Esophagus muscularis mucosa (tissue), 4 donors: Measurements from ENCODE around the gene PERP. TPM values are rescaled to one million over a fixed set of nuclear protein-coding genes. Genes with fewer than 3 reads are reported as not detected.
A peak's percentile ranks its signal among the peaks of the same experiment; 100 is the strongest.

ENCODE experiments used
- DNase-seq: peaks from one replicate; pipeline ENCODE4 v3.0.0-alpha.2; 2017; ENCODE audit errors: extremely low spot score
- H3K27ac ChIP-seq, 4 donors: fragments of 200-600 bp; sonication (generic); replicated peaks in 1 of 4; 1 replicate in 3 of 4; 2 replicates in 1 of 4; pipeline ENCODE4 v1.5.1; 2016 to 2019; ENCODE audit warnings: mild to moderate bottlenecking in 1 of 4
- H3K27me3 ChIP-seq, 4 donors: fragments of 200-600 bp; sonication (generic); one replicate each; pipeline versions ENCODE4 v1.5.1 to v1.6.0; 2016 to 2019
- H3K36me3 ChIP-seq, 4 donors: fragments of 200-600 bp; sonication (generic); one replicate each; pipeline ENCODE4 v1.5.1; 2016 to 2019
- H3K4me1 ChIP-seq, 4 donors: fragments of 200-600 bp; sonication (generic); one replicate each; pipeline ENCODE4 v1.5.1; 2016 to 2019
- H3K4me3 ChIP-seq, 4 donors: fragments of 200-600 bp; sonication (generic); 1 replicate in 2 of 4; 2 replicates in 2 of 4; pipeline ENCODE4 v1.5.1; 2016 to 2019; ENCODE audit warnings: mild to moderate bottlenecking in 4 of 4, moderate library complexity in 1 of 4
- H3K9me3 ChIP-seq, 4 donors: fragments of 200-600 bp; sonication (generic); 1 replicate in 3 of 4; 2 replicates in 1 of 4; pipeline ENCODE4 v1.5.1; 2016 to 2019
- EP300 ChIP-seq: sonication (generic); formaldehyde crosslinking; IDR thresholded peaks from one replicate; pipeline ENCODE4 v1.6.1; 2017; ENCODE audit warnings: antibody characterized with exemption
- POLR2A ChIP-seq: fragments of 450-650 bp; IDR thresholded peaks from one replicate; pipeline ENCODE4 v1.6.1; 2017; ENCODE audit warnings: antibody characterized with exemption, moderate library complexity, mild to moderate bottlenecking, low read depth
- POLR2AphosphoS5 ChIP-seq, 2 donors: sonication (generic); formaldehyde crosslinking; IDR thresholded peaks; one replicate each; pipeline ENCODE4 v1.6.1; 2017; ENCODE audit warnings: antibody characterized with exemption in 2 of 2
- WGBS: methylation state at CpG from one replicate; pipeline ENCODE4 v1.1.5; 2018; 5-methylcytosine and 5-hydroxymethylcytosine counted together
- intact Hi-C: fragments of 100-400 bp; cut with DNase I; formaldehyde crosslinking; loops from one replicate; pipeline ENCODE4 v1.15.1; 2023
- total RNA-seq, 4 donors: library from RNA; depleted of rRNA; stranded (reverse); fragments of >200 nt; gene quantifications; one replicate each; pipeline versions ENCODE4 v1.1.0 to v1.2.1, GENCODE V29; 2016
- TF ChIP-seq, protein P1 (sequence below), 3 experiments: fragments of 200-600 bp in 2 of 3; fragments of 450-650 bp in 1 of 3; sonication (generic) in 2 of 3; IDR thresholded peaks; one replicate each; pipeline ENCODE4 v1.5.1; 2017 to 2019; ENCODE audit warnings: antibody characterized with exemption in 3 of 3, mild to moderate bottlenecking in 2 of 3, moderate library complexity in 1 of 3

Gene PERP
- total RNA-seq, 4 donors from 2014 or later: 81.0 to 123 (median 83.9) TPM

GRCh38 chr6:138093632-138094031 lies 13.6 kb downstream of the PERP start:
- Histone ChIP-seq H3K4me1 (peaks cover 1 to 21% (median 14%) of the 10 kb centered on the region in 4 donors), H3K36me3 (peaks cover 10 to 39% (median 23%) of the 10 kb centered on the region in 4 donors), H3K27me3 (no peaks in the 10 kb centered on the region), H3K27ac (no peak overlapping the region), H3K4me3 (no peak overlapping the region), H3K9me3 (no peaks in the 10 kb centered on the region)
- no peak for DNase-seq
- TF ChIP-seq EP300 (no peak), POLR2A (no peak), POLR2AphosphoS5 (IDR thresholded peaks at IDR 0.05) (no peak)
- TF ChIP-seq, protein P1, sequence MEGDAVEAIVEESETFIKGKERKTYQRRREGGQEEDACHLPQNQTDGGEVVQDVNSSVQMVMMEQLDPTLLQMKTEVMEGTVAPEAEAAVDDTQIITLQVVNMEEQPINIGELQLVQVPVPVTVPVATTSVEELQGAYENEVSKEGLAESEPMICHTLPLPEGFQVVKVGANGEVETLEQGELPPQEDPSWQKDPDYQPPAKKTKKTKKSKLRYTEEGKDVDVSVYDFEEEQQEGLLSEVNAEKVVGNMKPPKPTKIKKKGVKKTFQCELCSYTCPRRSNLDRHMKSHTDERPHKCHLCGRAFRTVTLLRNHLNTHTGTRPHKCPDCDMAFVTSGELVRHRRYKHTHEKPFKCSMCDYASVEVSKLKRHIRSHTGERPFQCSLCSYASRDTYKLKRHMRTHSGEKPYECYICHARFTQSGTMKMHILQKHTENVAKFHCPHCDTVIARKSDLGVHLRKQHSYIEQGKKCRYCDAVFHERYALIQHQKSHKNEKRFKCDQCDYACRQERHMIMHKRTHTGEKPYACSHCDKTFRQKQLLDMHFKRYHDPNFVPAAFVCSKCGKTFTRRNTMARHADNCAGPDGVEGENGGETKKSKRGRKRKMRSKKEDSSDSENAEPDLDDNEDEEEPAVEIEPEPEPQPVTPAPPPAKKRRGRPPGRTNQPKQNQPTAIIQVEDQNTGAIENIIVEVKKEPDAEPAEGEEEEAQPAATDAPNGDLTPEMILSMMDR (IDR thresholded peaks at IDR 0.05): no peak
- intact Hi-C loops: no loop called here
- 95% methylated on average over 2 of the region's 2 CpGs for WGBS

- WGBS: 54% methylated on average over 4 of the region's 4 CpGs
Measured at GRCh38 chr6:138092686-138093085, 14.5 kb downstream of the PERP start.

GRCh38 chr6:138089325-138089724 lies 17.9 kb downstream of the PERP start:
- TF ChIP-seq EP300 (no peak), POLR2AphosphoS5 (IDR thresholded peaks at IDR 0.05) (no peak), POLR2A (no peak)
- TF ChIP-seq, protein P1 (IDR thresholded peaks at IDR 0.05): no peak
- H3K27ac ChIP-seq: peak overlapping the region in 3 of 4 donors; percentile 17 to 59 (median 56)

More at GRCh38 chr6:138092686-138093085, 14.5 kb downstream of the PERP start:
- Histone ChIP-seq H3K4me3 (no peak overlapping the region), H3K36me3 (peaks cover 10 to 39% (median 23%) of the 10 kb centered on the region in 4 donors), H3K4me1 (peaks cover 4 to 21% (median 17%) of the 10 kb centered on the region in 4 donors), H3K9me3 (no peaks in the 10 kb centered on the region), H3K27me3 (no peaks in the 10 kb centered on the region), H3K27ac (no peak overlapping the region)
- intact Hi-C loops: no loop called here
- DNase-seq: no peak
- TF ChIP-seq POLR2AphosphoS5 (IDR thresholded peaks at IDR 0.05) (no peak), EP300 (no peak), POLR2A (no peak)
- TF ChIP-seq, protein P1 (IDR thresholded peaks at IDR 0.05): no peak

GRCh38 chr6:138088326-138088762 lies 18.9 kb downstream of the PERP start:
- WGBS: 14% methylated on average over 4 of the region's 4 CpGs
- intact Hi-C loops: loop anchor here (5.0 kb wide), 1 partner anchor 56 kb away; no protein-coding TSS in a partner anchor
- DNase-seq: no peak
- peaks cover 0 to 18% (median 4%) of the 10 kb centered on the region in 4 donors for H3K36me3 ChIP-seq
- no peak for TF ChIP-seq EP300
- TF ChIP-seq POLR2AphosphoS5 (IDR thresholded peaks at IDR 0.05): peak in 1 of 2 donors; percentile 62
- H3K4me3 ChIP-seq: no peak overlapping the region
- H3K27me3 ChIP-seq: no peaks in the 10 kb centered on the region
- H3K9me3 ChIP-seq: no peaks in the 10 kb centered on the region
- peak overlapping the region; percentile 30 to 59 (median 56) for H3K27ac ChIP-seq
- peaks cover 4 to 34% (median 19%) of the 10 kb centered on the region in 4 donors for H3K4me1 ChIP-seq

More at GRCh38 chr6:138089325-138089724, 17.9 kb downstream of the PERP start:
- Histone ChIP-seq H3K4me3 (no peak overlapping the region), H3K36me3 (peaks cover 1 to 18% (median 4%) of the 10 kb centered on the region in 4 donors), H3K9me3 (no peaks in the 10 kb centered on the region), H3K4me1 (peaks cover 4 to 34% (median 19%) of the 10 kb centered on the region in 4 donors), H3K27me3 (no peaks in the 10 kb centered on the region)
- no peak for DNase-seq
- intact Hi-C loops: loop anchor here (5.0 kb wide), 1 partner anchor 57 kb away; no protein-coding TSS in a partner anchor

DNA sequence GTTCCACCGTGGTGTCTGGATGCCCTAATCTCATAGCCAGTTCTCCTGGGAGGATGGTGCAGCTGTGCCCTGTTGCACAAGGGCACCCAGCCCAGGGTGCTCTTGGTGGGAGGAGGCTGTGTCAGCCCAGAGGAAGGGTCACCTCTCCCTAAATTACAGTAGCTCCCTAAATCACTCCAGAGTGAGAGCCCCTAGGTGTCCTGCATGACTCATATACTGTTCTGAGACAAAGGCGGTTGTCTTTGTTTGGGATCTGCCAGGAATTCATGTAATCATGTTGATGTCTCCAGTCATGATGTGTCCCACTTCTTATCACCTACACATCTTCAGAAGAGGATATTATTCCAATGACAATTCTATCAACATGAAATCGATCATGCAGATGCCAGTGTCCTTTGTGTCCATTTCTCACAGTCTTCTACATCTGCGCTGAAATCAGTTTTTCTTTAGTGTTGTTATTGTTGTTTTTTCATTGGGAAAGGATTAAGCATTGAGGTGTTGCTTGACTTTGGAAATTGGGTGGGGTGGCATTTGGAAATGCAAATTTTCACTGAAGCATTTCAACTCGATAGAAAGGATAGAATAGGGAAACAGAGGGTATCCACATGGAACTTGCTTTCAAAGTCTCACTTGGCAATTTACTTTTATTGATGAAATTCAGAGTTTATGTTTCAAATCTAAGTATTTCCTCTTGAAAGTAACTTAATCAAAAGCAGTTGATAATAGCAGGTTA lies 19.5 kb downstream of the PERP start:
- Histone ChIP-seq H3K4me1 (peaks cover 4 to 34% (median 19%) of the 10 kb centered on the region in 4 donors), H3K36me3 (peaks cover 0 to 18% (median 4%) of the 10 kb centered on the region in 4 donors), H3K4me3 (no peak overlapping the region), H3K27me3 (no peaks in the 10 kb centered on the region), H3K9me3 (no peaks in the 10 kb centered on the region), H3K27ac (peak overlapping the region; percentile 30 to 59 (median 49))
- intact Hi-C loops: loop anchor here (5.0 kb wide), 1 partner anchor 55 kb away; no protein-coding TSS in a partner anchor
- 69% methylated on average over 5 of the region's 5 CpGs for WGBS
- TF ChIP-seq POLR2AphosphoS5 (IDR thresholded peaks at IDR 0.05): no peak
- TF ChIP-seq, protein P1 (IDR thresholded peaks at IDR 0.05): no peak
- TF ChIP-seq POLR2A: no peak
- TF ChIP-seq EP300: no peak
- no peak for DNase-seq
